22Rv1 (cell line): ENCODE measurements around the gene MEIS1.

ENCODE experiments used
- H3K27ac ChIP-seq: fragments of 450-650 bp; 2 replicates; pipeline ENCODE4 v1.5.1; 2017
- ZFX ChIP-seq: fragments of 450-650 bp; IDR thresholded peaks from 2 replicates; pipeline ENCODE4 v1.6.1; 2017; ENCODE audit warnings: antibody characterized with exemption, borderline replicate concordance
- TF ChIP-seq, protein P1 (sequence below): fragments of 450-650 bp; IDR thresholded peaks from 2 replicates; pipeline ENCODE4 v1.5.1; 2017; ENCODE audit warnings: mild to moderate bottlenecking

The MEIS1 gene

DNA sequence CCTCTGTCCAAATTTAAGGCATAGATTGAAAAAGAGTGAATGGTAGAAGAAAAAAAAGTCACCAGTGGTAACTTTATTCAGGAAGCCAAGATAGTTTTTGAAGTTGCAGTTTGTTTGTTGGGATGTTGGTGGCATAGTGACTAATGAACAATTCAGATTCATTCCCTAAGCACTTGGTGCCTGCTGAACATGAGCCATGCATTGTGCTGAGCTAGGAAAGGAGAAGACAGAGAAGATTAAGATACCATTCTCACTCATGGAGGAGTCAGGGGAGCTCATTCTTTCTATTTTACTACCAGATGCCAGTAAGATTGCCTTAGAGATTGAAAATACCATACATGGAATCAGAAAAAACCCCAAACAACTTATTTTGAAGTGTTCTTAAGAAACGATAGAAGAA is 25.1 kb downstream of the MEIS1 start:
- TF ChIP-seq, protein P1, sequence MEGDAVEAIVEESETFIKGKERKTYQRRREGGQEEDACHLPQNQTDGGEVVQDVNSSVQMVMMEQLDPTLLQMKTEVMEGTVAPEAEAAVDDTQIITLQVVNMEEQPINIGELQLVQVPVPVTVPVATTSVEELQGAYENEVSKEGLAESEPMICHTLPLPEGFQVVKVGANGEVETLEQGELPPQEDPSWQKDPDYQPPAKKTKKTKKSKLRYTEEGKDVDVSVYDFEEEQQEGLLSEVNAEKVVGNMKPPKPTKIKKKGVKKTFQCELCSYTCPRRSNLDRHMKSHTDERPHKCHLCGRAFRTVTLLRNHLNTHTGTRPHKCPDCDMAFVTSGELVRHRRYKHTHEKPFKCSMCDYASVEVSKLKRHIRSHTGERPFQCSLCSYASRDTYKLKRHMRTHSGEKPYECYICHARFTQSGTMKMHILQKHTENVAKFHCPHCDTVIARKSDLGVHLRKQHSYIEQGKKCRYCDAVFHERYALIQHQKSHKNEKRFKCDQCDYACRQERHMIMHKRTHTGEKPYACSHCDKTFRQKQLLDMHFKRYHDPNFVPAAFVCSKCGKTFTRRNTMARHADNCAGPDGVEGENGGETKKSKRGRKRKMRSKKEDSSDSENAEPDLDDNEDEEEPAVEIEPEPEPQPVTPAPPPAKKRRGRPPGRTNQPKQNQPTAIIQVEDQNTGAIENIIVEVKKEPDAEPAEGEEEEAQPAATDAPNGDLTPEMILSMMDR, result no peak
- H3K27ac ChIP-seq, result no peak overlapping the region

DNA sequence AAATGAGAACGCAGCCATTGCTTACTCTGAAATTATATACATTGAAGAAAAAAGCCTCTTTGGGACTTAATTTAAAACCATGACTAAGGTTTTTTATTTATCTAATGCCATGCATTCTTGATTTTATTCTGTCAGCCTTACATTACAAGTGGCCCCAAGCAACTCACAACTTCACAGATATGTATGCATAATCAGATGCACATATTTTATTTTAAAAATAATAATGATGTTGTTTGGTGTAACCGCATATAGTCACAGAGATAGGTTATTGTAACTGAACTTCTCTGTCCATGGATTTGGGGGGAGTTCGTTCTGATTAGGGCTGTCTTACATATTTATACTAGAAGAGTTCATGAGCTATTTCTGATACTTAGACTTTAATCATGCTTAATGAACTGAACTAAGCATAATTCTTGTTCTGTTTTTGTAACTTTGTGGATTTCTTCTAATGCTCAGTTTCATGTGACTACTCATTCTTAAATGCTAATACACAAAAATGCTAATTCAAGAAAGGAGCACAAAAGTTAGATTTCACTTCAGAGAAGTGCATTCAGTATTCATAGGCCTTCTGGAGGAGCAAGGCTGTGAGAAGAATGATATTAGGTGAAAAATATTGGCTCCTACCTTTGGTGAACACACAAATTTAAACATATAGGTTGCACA is 26.2 kb downstream of the MEIS1 start:
- H3K27ac ChIP-seq, result no peak overlapping the region
- TF ChIP-seq, protein P1, result no peak
- TF ChIP-seq ZFX, result no peak

- TF ChIP-seq, protein P1, result no peak
- no peak for TF ChIP-seq ZFX
These were observed 27.0 kb downstream of the MEIS1 start for GRCh38 chr2:66461664-66462500.

GRCh38 chr2:66462501-66462825 is 27.5 kb downstream of the MEIS1 start:
- H3K27ac ChIP-seq, result no peak overlapping the region
- TF ChIP-seq, protein P1, result no peak
- TF ChIP-seq ZFX, result no peak

More at GRCh38 chr2:66461664-66462500, 27.0 kb downstream of the MEIS1 start:
- H3K27ac ChIP-seq, result no peak overlapping the region

DNA sequence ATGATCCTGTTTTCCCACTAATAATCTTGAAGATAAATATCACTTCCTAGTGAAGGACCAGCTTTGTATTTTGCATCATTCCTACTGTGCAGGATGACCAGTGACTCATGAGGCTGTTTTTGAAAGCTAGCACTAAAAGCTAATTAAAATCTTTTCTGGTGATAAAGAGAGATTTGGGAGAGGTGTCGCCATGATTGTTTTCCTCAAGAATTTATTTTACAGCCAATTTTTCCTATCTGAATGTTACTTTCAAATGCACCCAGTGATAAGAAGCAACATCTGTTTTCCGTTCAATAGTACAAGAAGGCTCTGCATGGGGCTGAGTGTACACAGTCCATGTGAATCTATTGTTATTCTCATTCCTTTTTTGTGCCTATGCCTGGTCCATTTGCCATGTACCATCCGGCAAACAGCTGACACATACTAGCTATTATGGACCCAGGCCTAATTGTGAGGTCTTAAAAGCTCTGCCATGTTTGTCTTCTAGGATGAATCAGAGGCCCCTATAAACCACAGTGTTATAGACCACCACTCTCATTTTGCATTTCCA is 28.4 kb downstream of the MEIS1 start:
- no peak overlapping the region for H3K27ac ChIP-seq
- no peak for TF ChIP-seq ZFX
- TF ChIP-seq, protein P1, result no peak

- no peak overlapping the region for H3K27ac ChIP-seq
- TF ChIP-seq, protein P1, result no peak
- no peak for TF ChIP-seq ZFX
These were observed 30.2 kb downstream of the MEIS1 start for GRCh38 chr2:66464930-66465637.

DNA sequence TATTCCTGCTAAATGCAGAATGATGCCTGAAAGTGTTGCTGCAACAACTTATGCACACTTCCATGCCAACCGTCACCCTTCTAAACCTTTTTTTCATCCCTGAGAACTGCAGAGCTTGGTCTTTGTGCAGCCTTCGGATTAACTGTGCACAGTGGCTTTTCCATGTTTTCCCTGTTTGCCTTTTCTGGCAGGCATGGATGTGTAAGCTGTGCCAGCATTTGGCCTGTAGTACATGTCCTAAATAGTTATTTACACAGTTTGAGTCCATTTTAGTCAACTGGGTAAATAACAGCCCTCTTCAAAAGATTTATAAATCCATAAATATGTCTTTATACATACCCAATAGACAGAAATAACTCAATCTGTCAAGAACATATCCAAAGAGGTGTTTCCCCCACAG is 31.5 kb downstream of the MEIS1 start:
- TF ChIP-seq ZFX, result no peak
- TF ChIP-seq, protein P1, result no peak
- no peak overlapping the region for H3K27ac ChIP-seq
